ENCODE data around the gene MALRD1. TPM values are rescaled to one million over a fixed set of nuclear protein-coding genes. Genes with fewer than 3 reads are reported as not detected.

The MALRD1 gene
- total RNA-seq, 1 donor from 2014 or later: 0.11 TPM

DNA sequence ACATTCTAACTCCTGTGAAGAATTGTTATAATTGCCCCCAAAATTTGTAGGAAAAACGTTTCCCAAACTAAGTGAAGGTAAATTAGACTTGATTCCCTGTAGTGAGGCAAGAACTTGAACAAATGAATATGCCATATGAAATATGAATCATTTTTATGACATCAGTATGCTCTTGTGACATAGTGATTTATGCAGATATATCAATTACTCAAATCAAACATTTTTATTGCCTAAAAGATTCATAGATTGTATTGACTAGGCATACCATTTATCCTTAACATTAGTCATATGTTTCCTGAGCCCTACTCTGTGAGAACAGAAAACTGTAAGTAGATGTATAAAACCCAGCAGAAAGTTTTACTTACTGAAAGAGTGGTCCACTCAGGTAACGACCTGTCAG, 245.6 kb downstream of the MALRD1 start:
- no peaks in the 10 kb centered on the region for H3K27me3 ChIP-seq
- H3K79me2 ChIP-seq (ENCODE audit: low read depth): no peaks in the 10 kb centered on the region
- Mint-ChIP-seq H3K4me3 (no peak overlapping the region), H3K27me3 (ENCODE audit: insufficient read depth, low read depth) (no peaks in the 10 kb centered on the region), H3K4me1 (peaks cover 3% of the 10 kb centered on the region), H3K36me3 (no peaks in the 10 kb centered on the region), H3K9me3 (peaks cover 3% of the 10 kb centered on the region), H3K27ac (no peak overlapping the region)
- no peak overlapping the region for H2AFZ ChIP-seq (replicated peaks)
- H3K36me3 ChIP-seq: no peaks in the 10 kb centered on the region
- no peak overlapping the region for H3K9ac ChIP-seq
- no peak overlapping the region for H3K4me3 ChIP-seq
- no peaks in the 10 kb centered on the region for H3K9me3 ChIP-seq (ENCODE audit: low read depth)
- H4K20me1 ChIP-seq (ENCODE audit: low read depth): no peaks in the 10 kb centered on the region
- no peak overlapping the region for H3K4me2 ChIP-seq
- H3F3A ChIP-seq (ENCODE audit: low read depth): no peaks in the 10 kb centered on the region
- no peaks in the 10 kb centered on the region for H3K4me1 ChIP-seq
- TF ChIP-seq EZH2phosphoT487 (IDR thresholded peaks at IDR 0.05) (no peak), CTCF (IDR thresholded peaks at IDR 0.05) (no peak), EZH2 (IDR thresholded peaks at IDR 0.05) (no peak)
- no peak for DNase-seq (ENCODE audit: low spot score)
- H3K27ac ChIP-seq: no peak overlapping the region

GRCh38 chr10:19299645-19300044, 251.0 kb downstream of the MALRD1 start:
- no peak overlapping the region for H3K4me2 ChIP-seq
- Mint-ChIP-seq H3K4me3 (no peak overlapping the region), H3K4me1 (peaks cover 3% of the 10 kb centered on the region), H3K27me3 (ENCODE audit: insufficient read depth, low read depth) (no peaks in the 10 kb centered on the region), H3K27ac (no peak overlapping the region), H3K9me3 (no peaks in the 10 kb centered on the region), H3K36me3 (no peaks in the 10 kb centered on the region)
- no peaks in the 10 kb centered on the region for H3K79me2 ChIP-seq (ENCODE audit: low read depth)
- no peak for DNase-seq (ENCODE audit: low spot score)
- H3K36me3 ChIP-seq: no peaks in the 10 kb centered on the region
- no peak overlapping the region for H3K27ac ChIP-seq
- no peaks in the 10 kb centered on the region for H3F3A ChIP-seq (ENCODE audit: low read depth)
- H4K20me1 ChIP-seq (ENCODE audit: low read depth): no peaks in the 10 kb centered on the region
- H3K9me3 ChIP-seq (ENCODE audit: low read depth): no peaks in the 10 kb centered on the region
- no peaks in the 10 kb centered on the region for H3K27me3 ChIP-seq
- no peaks in the 10 kb centered on the region for H3K4me1 ChIP-seq
- no peak overlapping the region for H3K9ac ChIP-seq
- H3K4me3 ChIP-seq: no peak overlapping the region
- TF ChIP-seq CTCF (IDR thresholded peaks at IDR 0.05) (no peak), EZH2phosphoT487 (IDR thresholded peaks at IDR 0.05) (no peak), EZH2 (IDR thresholded peaks at IDR 0.05) (no peak)
- H2AFZ ChIP-seq (replicated peaks): no peak overlapping the region

GRCh38 chr10:19302117-19302516, 253.5 kb downstream of the MALRD1 start:
- no peaks in the 10 kb centered on the region for H3K36me3 ChIP-seq
- H3K9me3 ChIP-seq (ENCODE audit: low read depth): no peaks in the 10 kb centered on the region
- TF ChIP-seq CTCF (IDR thresholded peaks at IDR 0.05) (no peak), EZH2phosphoT487 (IDR thresholded peaks at IDR 0.05) (no peak), EZH2 (IDR thresholded peaks at IDR 0.05) (no peak)
- peaks cover 3% of the 10 kb centered on the region for H3F3A ChIP-seq (ENCODE audit: low read depth)
- no peaks in the 10 kb centered on the region for H3K27me3 ChIP-seq
- no peak for DNase-seq (ENCODE audit: low spot score)
- no peak overlapping the region for H3K4me3 Mint-ChIP-seq
- H2AFZ ChIP-seq (replicated peaks): no peak overlapping the region
- H3K27me3 Mint-ChIP-seq (ENCODE audit: insufficient read depth, low read depth): no peaks in the 10 kb centered on the region
- H3K4me1 ChIP-seq: no peaks in the 10 kb centered on the region
- no peak overlapping the region for H3K27ac Mint-ChIP-seq
- no peaks in the 10 kb centered on the region for H3K36me3 Mint-ChIP-seq
- H3K4me2 ChIP-seq: no peak overlapping the region
- H3K9ac ChIP-seq: no peak overlapping the region
- H3K9me3 Mint-ChIP-seq: no peaks in the 10 kb centered on the region
- H3K27ac ChIP-seq: no peak overlapping the region
- H3K4me3 ChIP-seq: no peak overlapping the region
- peaks cover 3% of the 10 kb centered on the region for H3K4me1 Mint-ChIP-seq
- no peaks in the 10 kb centered on the region for H3K79me2 ChIP-seq (ENCODE audit: low read depth)
- no peaks in the 10 kb centered on the region for H4K20me1 ChIP-seq (ENCODE audit: low read depth)

All from neural progenitor cell (in vitro differentiated cells).